ENCODE measurements around the gene SPCS2.

GRCh38 chr11:74909385-74909784 is 39.7 kb upstream of the SPCS2 start:
- no peak for TF ChIP-seq CTCF (IDR thresholded peaks at IDR 0.05 in 8 of 11, conservative IDR thresholded peaks at IDR 0.05 in 3 of 11)
- TF ChIP-seq POLR2AphosphoS5 (IDR thresholded peaks at IDR 0.05) = no peak
